Activated CD4-positive, alpha-beta memory T cell treated with anti-CD3 and anti-CD28 coated beads for 36 hours (primary cell): Measurements from ENCODE around the gene ARHGEF3. TPM values are rescaled to one million over a fixed set of nuclear protein-coding genes. Genes with fewer than 3 reads are reported as not detected.

Source experiments
- CTCF ChIA-PET: fragments of 350-600 bp; sonication (Branson Sonifier 250); formaldehyde crosslinking; loops from one replicate; lab custom pipeline; 2021; ENCODE audit warnings: antibody characterized with exemption, inconsistent platforms; lab: Charles Lee
- POLR2A ChIA-PET: fragments of 350-600 bp; sonication (Branson Sonifier 250); formaldehyde crosslinking; loops from one replicate; lab custom pipeline; 2021; ENCODE audit warnings: antibody characterized with exemption; lab: Charles Lee
- DNase-seq: peaks from one replicate; pipeline ENCODE4 v3.0.0-alpha.2; 2020
- H3K27ac Mint-ChIP-seq: one replicate; pipeline ENCODE4 v1.8.0; 2021; ENCODE audit warnings: mixed read lengths
- H3K27me3 Mint-ChIP-seq: one replicate; pipeline ENCODE4 v1.8.0; 2021; ENCODE audit warnings: mixed read lengths
- H3K36me3 Mint-ChIP-seq: one replicate; pipeline ENCODE4 v1.8.0; 2021; ENCODE audit warnings: mixed read lengths
- H3K4me1 Mint-ChIP-seq: one replicate; pipeline ENCODE4 v1.8.0; 2021; ENCODE audit warnings: low read depth, mixed read lengths
- H3K4me3 Mint-ChIP-seq: one replicate; pipeline ENCODE4 v1.8.0; 2021; ENCODE audit warnings: mild to moderate bottlenecking, mixed read lengths
- H3K9me3 Mint-ChIP-seq: one replicate; pipeline ENCODE4 v1.8.0; 2021; ENCODE audit warnings: mixed read lengths
- intact Hi-C: fragments of 100-400 bp; cut with micrococcal nuclease; formaldehyde crosslinking; loops from one replicate; pipeline ENCODE4 v1.15.1; 2023
- total RNA-seq, 2 experiments: library from RNA; stranded (reverse); gene quantifications; one replicate each; pipeline ENCODE4 v1.2.3, GENCODE V29; 2021

The ARHGEF3 gene
- total RNA-seq, 2 experiments from 2014 or later: 28.0 to 31.5 TPM

DNA sequence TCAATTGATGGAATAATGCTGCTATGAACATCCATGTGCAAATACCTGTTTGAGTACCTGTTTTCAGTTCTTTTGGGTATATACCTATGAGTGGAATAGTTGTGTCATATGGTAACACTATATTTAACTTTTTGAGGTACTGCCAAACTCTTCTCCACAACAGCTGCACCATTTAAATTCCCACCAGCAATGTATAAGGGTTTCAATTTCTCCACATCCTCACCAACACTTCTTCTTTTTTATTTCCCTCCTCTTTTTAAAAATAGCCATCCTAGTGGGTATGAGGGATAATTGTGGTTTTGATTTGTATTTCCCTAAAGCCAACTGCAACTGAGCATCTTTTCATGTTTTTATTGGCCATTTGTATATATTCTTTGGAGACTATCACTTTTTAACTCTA lies 31.3 kb upstream of the ARHGEF3 start:
- Mint-ChIP-seq H3K4me3 (no peak overlapping the region), H3K9me3 (no peaks in the 10 kb centered on the region), H3K36me3 (no peaks in the 10 kb centered on the region), H3K4me1 (peaks cover 39% of the 10 kb centered on the region), H3K27ac (no peak overlapping the region), H3K27me3 (no peaks in the 10 kb centered on the region)
- CTCF ChIA-PET: no interaction called here
- intact Hi-C loops: no loop called here
- DNase-seq: no peak
- POLR2A ChIA-PET: no interaction called here

GRCh38 chr3:56831572-56831971 lies 29.8 kb upstream of the ARHGEF3 start:
- Mint-ChIP-seq H3K9me3 (no peaks in the 10 kb centered on the region), H3K27me3 (no peaks in the 10 kb centered on the region), H3K4me3 (no peak overlapping the region), H3K4me1 (peaks cover 39% of the 10 kb centered on the region), H3K27ac (no peak overlapping the region), H3K36me3 (no peaks in the 10 kb centered on the region)
- DNase-seq: no peak
- intact Hi-C loops: no loop called here
- CTCF ChIA-PET: no interaction called here
- POLR2A ChIA-PET: no interaction called here

- DNase-seq: no peak
- Mint-ChIP-seq H3K4me1 (peaks cover 37% of the 10 kb centered on the region), H3K9me3 (no peaks in the 10 kb centered on the region), H3K27ac (peak overlapping the region; percentile 19), H3K36me3 (no peaks in the 10 kb centered on the region), H3K27me3 (no peaks in the 10 kb centered on the region), H3K4me3 (no peak overlapping the region)
- ChIA-PET CTCF (no interaction called here), POLR2A (no interaction called here)
- intact Hi-C loops: no loop called here
These were observed 29.1 kb upstream of the ARHGEF3 start for GRCh38 chr3:56830884-56831283.

GRCh38 chr3:56829533-56829932 lies 27.8 kb upstream of the ARHGEF3 start:
- ChIA-PET POLR2A (no interaction called here), CTCF (interaction anchor here (0.6 kb wide), 1 partner anchor 127 kb away, joined by 5 read pairs; no protein-coding TSS in a partner anchor)
- Mint-ChIP-seq H3K36me3 (no peaks in the 10 kb centered on the region), H3K27me3 (no peaks in the 10 kb centered on the region), H3K27ac (no peak overlapping the region), H3K4me1 (peaks cover 45% of the 10 kb centered on the region), H3K4me3 (no peak overlapping the region), H3K9me3 (no peaks in the 10 kb centered on the region)
- DNase-seq: no peak
- intact Hi-C loops: no loop called here

- Mint-ChIP-seq H3K36me3 (no peaks in the 10 kb centered on the region), H3K4me3 (no peak overlapping the region), H3K9me3 (no peaks in the 10 kb centered on the region), H3K4me1 (peaks cover 54% of the 10 kb centered on the region), H3K27me3 (no peaks in the 10 kb centered on the region), H3K27ac (no peak overlapping the region)
- intact Hi-C loops: no loop called here
- DNase-seq: no peak
- ChIA-PET POLR2A (no interaction called here), CTCF (interaction anchor here (0.7 to 2.3 kb wide), 4 partner anchors 17 to 169 kb away, joined by 3 to 12 read pairs (median 8); no protein-coding TSS in a partner anchor)
These were observed 25.3 kb upstream of the ARHGEF3 start for GRCh38 chr3:56826831-56827722.

DNA sequence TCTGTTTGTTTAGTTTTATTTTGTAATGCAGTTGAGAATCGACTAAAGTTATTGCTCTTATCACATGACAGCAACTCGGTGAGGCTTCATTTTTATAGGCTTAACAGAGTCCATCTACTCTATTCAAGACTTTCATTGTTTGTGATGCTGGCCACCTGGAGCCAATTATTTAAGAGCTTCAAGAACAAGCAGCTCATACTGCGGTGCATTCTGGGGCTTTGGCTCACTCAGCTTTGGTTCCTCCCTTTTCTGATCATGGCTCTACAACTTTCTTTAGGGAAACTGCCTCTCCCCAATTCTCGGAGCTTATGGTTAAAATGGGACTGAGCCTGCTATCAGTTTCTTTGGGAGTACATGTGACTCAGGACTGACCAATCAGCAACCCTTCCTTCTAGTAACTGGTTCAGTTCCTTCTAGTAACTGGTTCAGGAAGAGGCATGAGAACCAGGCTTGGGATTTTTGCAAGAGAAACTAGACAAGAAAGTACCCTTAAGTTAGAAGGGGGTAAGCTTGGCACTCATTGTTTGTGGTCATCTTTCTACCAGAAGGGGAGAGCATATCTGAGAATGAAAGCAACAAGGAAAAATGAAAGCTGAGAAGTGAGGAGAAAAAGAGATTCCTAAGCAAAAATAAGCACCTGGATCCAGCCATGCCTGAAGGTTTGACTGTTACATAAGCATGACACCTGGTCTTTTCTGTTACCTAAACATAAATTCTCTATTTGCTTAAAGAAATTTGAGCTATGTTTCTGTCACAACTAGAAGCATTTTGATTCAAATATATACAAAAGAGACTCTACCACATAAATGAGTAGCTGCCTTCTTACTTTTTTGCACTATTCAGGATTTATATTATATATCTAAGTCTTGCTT lies 24.1 kb upstream of the ARHGEF3 start:
- ChIA-PET POLR2A (interaction anchor here (0.6 to 0.9 kb wide), 2 partner anchors 18 to 38 kb away, joined by 3 read pairs; no protein-coding TSS in a partner anchor), CTCF (interaction anchor here (0.7 to 2.5 kb wide), 12 partner anchors 11 to 170 kb away, joined by 3 to 12 read pairs (median 4); no protein-coding TSS in a partner anchor)
- Mint-ChIP-seq H3K27ac (no peak overlapping the region), H3K9me3 (no peaks in the 10 kb centered on the region), H3K36me3 (no peaks in the 10 kb centered on the region), H3K4me1 (peaks cover 48% of the 10 kb centered on the region), H3K27me3 (no peaks in the 10 kb centered on the region), H3K4me3 (no peak overlapping the region)
- intact Hi-C loops: loop anchor here (2.0 kb wide), 1 partner anchor 15 kb away; no protein-coding TSS in a partner anchor
- no peak for DNase-seq

GRCh38 chr3:56823984-56824703 lies 22.4 kb upstream of the ARHGEF3 start:
- intact Hi-C loops: loop anchor here (2.0 kb wide), 1 partner anchor 13 kb away; no protein-coding TSS in a partner anchor
- DNase-seq: no peak
- CTCF ChIA-PET: interaction anchor here (0.9 to 2.5 kb wide), 5 partner anchors 10 to 40 kb away, joined by 3 to 9 read pairs (median 5); partner anchors contain the start of gene ARHGEF3
- Mint-ChIP-seq H3K4me1 (peaks cover 47% of the 10 kb centered on the region), H3K9me3 (no peaks in the 10 kb centered on the region), H3K27ac (no peak overlapping the region), H3K27me3 (no peaks in the 10 kb centered on the region), H3K36me3 (no peaks in the 10 kb centered on the region), H3K4me3 (no peak overlapping the region)
- POLR2A ChIA-PET: interaction anchor here (0.6 to 1.2 kb wide), 2 partner anchors 17 to 345 kb away, joined by 3 to 9 read pairs; no protein-coding TSS in a partner anchor

DNA sequence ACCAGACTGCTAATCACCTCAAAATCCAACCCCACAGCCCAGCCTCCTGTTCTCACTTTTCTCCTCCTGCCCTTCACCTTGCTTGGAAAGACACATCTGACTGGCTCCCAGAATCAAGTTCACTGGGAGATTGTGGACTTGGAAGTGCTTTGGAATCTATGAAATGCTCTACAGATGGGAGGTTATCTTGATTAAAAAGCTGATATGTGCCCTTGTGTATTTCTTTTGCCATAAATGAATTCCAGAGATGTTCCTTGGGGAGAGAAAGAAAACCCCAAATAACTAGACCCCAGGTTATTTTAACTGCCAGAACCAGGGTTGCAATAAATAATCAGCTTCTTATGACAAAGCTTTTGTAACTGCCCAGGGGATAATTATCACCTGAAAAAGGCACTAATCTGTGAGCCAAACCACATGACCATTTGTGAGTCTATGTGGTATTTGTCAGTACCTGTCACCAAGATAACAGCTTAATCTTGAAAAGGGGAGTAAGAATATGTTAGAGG lies 21.7 kb upstream of the ARHGEF3 start:
- Mint-ChIP-seq H3K4me1 (peaks cover 54% of the 10 kb centered on the region), H3K4me3 (no peak overlapping the region), H3K27me3 (no peaks in the 10 kb centered on the region), H3K9me3 (no peaks in the 10 kb centered on the region), H3K27ac (peak overlapping the region; percentile 46), H3K36me3 (no peaks in the 10 kb centered on the region)
- intact Hi-C loops: no loop called here
- DNase-seq: no peak
- POLR2A ChIA-PET: interaction anchor here (0.6 to 1.2 kb wide), 2 partner anchors 17 to 345 kb away, joined by 3 to 9 read pairs; no protein-coding TSS in a partner anchor
- CTCF ChIA-PET: interaction anchor here (0.5 to 2.5 kb wide), 4 partner anchors 9 to 121 kb away, joined by 3 to 9 read pairs (median 6); no protein-coding TSS in a partner anchor

GRCh38 chr3:56822501-56822900 lies 20.8 kb upstream of the ARHGEF3 start:
- Mint-ChIP-seq H3K9me3 (no peaks in the 10 kb centered on the region), H3K4me1 (peaks cover 60% of the 10 kb centered on the region), H3K36me3 (no peaks in the 10 kb centered on the region), H3K27me3 (no peaks in the 10 kb centered on the region), H3K4me3 (no peak overlapping the region), H3K27ac (no peak overlapping the region)
- intact Hi-C loops: no loop called here
- no peak for DNase-seq
- POLR2A ChIA-PET: no interaction called here
- CTCF ChIA-PET: interaction anchor here (0.9 kb wide), 1 partner anchor 26 kb away, joined by 4 read pairs; no protein-coding TSS in a partner anchor

- Mint-ChIP-seq H3K36me3 (no peaks in the 10 kb centered on the region), H3K27me3 (no peaks in the 10 kb centered on the region), H3K9me3 (no peaks in the 10 kb centered on the region), H3K4me1 (peaks cover 57% of the 10 kb centered on the region), H3K27ac (no peak overlapping the region), H3K4me3 (no peak overlapping the region)
- DNase-seq: no peak
- intact Hi-C loops: no loop called here
- POLR2A ChIA-PET: interaction anchor here (0.7 to 1.0 kb wide), 2 partner anchors 15 to 127 kb away, joined by 3 to 5 read pairs; no protein-coding TSS in a partner anchor
- CTCF ChIA-PET: interaction anchor here (0.6 to 4.5 kb wide), 5 partner anchors 19 to 350 kb away, joined by 3 to 19 read pairs (median 4); no protein-coding TSS in a partner anchor
These were observed 17.5 kb upstream of the ARHGEF3 start for GRCh38 chr3:56819016-56819809.
